Activated naive CD4-positive, alpha-beta T cell treated with anti-CD3 and anti-CD28 coated beads for 36 hours (primary cell): ENCODE measurements around the gene C1orf159. TPM values are rescaled to one million over a fixed set of nuclear protein-coding genes. Genes with fewer than 3 reads are reported as not detected.

Source experiments
- CTCF ChIA-PET: fragments of 350-600 bp; sonication (Branson Sonifier 250); formaldehyde crosslinking; loops from one replicate; lab custom pipeline; 2021; ENCODE audit warnings: antibody characterized with exemption; lab: Charles Lee
- DNase-seq: peaks from one replicate; pipeline ENCODE4 v3.0.0-alpha.2; 2020
- H3K27ac Mint-ChIP-seq: one replicate; pipeline ENCODE4 v1.8.0; 2021; ENCODE audit warnings: mild to moderate bottlenecking, mixed read lengths
- H3K27me3 Mint-ChIP-seq: one replicate; pipeline ENCODE4 v1.8.0; 2021; ENCODE audit warnings: low read depth, mixed read lengths
- H3K36me3 Mint-ChIP-seq: one replicate; pipeline ENCODE4 v1.8.0; 2021; ENCODE audit warnings: low read depth, mixed read lengths
- H3K4me1 Mint-ChIP-seq: one replicate; pipeline ENCODE4 v1.8.0; 2021; ENCODE audit warnings: low read depth, mixed read lengths
- H3K4me3 Mint-ChIP-seq: one replicate; pipeline ENCODE4 v1.8.0; 2021; ENCODE audit warnings: mild to moderate bottlenecking, moderate library complexity, mixed read lengths
- H3K9me3 Mint-ChIP-seq: one replicate; pipeline ENCODE4 v1.8.0; 2021; ENCODE audit warnings: mixed read lengths
- intact Hi-C: fragments of 100-400 bp; cut with micrococcal nuclease; formaldehyde crosslinking; loops from one replicate; pipeline ENCODE4 v1.15.1; 2023
- total RNA-seq, 2 experiments: library from RNA; stranded (reverse); gene quantifications; one replicate each; pipeline ENCODE4 v1.2.3, GENCODE V29; 2021

Gene C1orf159
- total RNA-seq, 2 experiments from 2014 or later, result 14.9 to 18.6 TPM

- H3K4me1 Mint-ChIP-seq, result peaks cover 6% of the 10 kb centered on the region
- H3K9me3 Mint-ChIP-seq, result no peaks in the 10 kb centered on the region
- H3K27me3 Mint-ChIP-seq, result no peaks in the 10 kb centered on the region
- no peak overlapping the region for H3K4me3 Mint-ChIP-seq
- DNase-seq, result peak; percentile 3
- intact Hi-C loops, result no loop called here
- H3K36me3 Mint-ChIP-seq, result no peaks in the 10 kb centered on the region
- H3K27ac Mint-ChIP-seq, result no peak overlapping the region
- CTCF ChIA-PET, result no interaction called here
Observed at GRCh38 chr1:1092149-1092855, 23.6 kb downstream of the C1orf159 start.

DNA sequence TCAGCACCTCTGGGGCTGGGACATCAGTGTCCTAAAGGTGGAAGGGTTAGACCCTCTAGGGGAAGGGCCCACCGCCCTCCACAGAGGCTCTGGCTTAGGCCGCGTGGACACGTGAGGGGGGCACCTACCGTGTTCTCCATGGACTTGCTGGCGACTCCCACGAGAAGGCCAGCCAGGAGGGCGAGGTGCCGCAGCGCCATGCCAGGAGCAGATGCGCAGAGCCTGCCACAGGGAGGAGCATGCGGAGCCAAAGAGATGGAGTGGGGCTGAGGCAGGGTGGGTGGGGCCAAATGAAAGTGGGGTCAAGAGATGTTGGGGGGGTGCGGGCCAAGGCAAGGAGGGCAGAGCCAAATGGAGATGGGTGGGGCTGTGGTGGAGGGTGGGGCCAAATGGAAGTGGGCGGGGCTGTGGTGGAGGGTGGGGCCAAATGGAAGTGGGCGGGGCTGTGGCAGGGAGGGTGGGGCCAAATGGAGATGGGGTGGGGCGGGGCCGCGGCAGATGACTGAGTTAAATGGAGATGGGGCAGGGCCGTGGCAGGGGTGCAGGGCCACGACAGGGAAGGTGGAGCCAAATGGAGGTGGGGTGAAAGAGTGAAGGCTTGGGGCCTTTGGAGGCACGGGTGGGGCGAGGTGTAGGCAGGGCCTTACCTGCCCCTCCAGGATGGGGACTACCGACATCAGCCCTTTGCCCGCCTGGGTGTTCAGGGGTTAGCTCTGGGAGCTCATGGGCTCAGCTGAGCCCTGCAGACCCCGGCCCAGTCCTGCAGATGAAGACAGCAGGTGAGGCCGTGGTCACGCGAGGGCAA lies 24.3 kb downstream of the C1orf159 start:
- CTCF ChIA-PET, result no interaction called here
- no peak overlapping the region for H3K27ac Mint-ChIP-seq
- peaks cover 6% of the 10 kb centered on the region for H3K4me1 Mint-ChIP-seq
- no peaks in the 10 kb centered on the region for H3K27me3 Mint-ChIP-seq
- no peak overlapping the region for H3K4me3 Mint-ChIP-seq
- H3K9me3 Mint-ChIP-seq, result no peaks in the 10 kb centered on the region
- peak; percentile 9 for DNase-seq
- intact Hi-C loops, result no loop called here
- H3K36me3 Mint-ChIP-seq, result peaks cover 3% of the 10 kb centered on the region

GRCh38 chr1:1090424-1091343 lies 25.2 kb downstream of the C1orf159 start:
- H3K9me3 Mint-ChIP-seq, result no peaks in the 10 kb centered on the region
- peak; percentile 4 for DNase-seq
- H3K36me3 Mint-ChIP-seq, result peaks cover 3% of the 10 kb centered on the region
- no peak overlapping the region for H3K27ac Mint-ChIP-seq
- H3K4me3 Mint-ChIP-seq, result no peak overlapping the region
- peaks cover 6% of the 10 kb centered on the region for H3K4me1 Mint-ChIP-seq
- CTCF ChIA-PET, result no interaction called here
- intact Hi-C loops, result no loop called here
- H3K27me3 Mint-ChIP-seq, result no peaks in the 10 kb centered on the region

GRCh38 chr1:1089731-1090423 lies 26.0 kb downstream of the C1orf159 start:
- Mint-ChIP-seq H3K9me3 (no peaks in the 10 kb centered on the region), H3K4me3 (no peak overlapping the region), H3K36me3 (peaks cover 3% of the 10 kb centered on the region), H3K4me1 (peaks cover 6% of the 10 kb centered on the region), H3K27me3 (no peaks in the 10 kb centered on the region), H3K27ac (no peak overlapping the region)
- DNase-seq, result no peak
- CTCF ChIA-PET, result no interaction called here
- intact Hi-C loops, result no loop called here

GRCh38 chr1:1088801-1089680 lies 26.8 kb downstream of the C1orf159 start:
- H3K27ac Mint-ChIP-seq, result no peak overlapping the region
- H3K27me3 Mint-ChIP-seq, result no peaks in the 10 kb centered on the region
- peak; percentile 4 for DNase-seq
- CTCF ChIA-PET, result no interaction called here
- H3K36me3 Mint-ChIP-seq, result peaks cover 3% of the 10 kb centered on the region
- no peak overlapping the region for H3K4me3 Mint-ChIP-seq
- peaks cover 6% of the 10 kb centered on the region for H3K4me1 Mint-ChIP-seq
- H3K9me3 Mint-ChIP-seq, result no peaks in the 10 kb centered on the region
- intact Hi-C loops, result no loop called here

DNA sequence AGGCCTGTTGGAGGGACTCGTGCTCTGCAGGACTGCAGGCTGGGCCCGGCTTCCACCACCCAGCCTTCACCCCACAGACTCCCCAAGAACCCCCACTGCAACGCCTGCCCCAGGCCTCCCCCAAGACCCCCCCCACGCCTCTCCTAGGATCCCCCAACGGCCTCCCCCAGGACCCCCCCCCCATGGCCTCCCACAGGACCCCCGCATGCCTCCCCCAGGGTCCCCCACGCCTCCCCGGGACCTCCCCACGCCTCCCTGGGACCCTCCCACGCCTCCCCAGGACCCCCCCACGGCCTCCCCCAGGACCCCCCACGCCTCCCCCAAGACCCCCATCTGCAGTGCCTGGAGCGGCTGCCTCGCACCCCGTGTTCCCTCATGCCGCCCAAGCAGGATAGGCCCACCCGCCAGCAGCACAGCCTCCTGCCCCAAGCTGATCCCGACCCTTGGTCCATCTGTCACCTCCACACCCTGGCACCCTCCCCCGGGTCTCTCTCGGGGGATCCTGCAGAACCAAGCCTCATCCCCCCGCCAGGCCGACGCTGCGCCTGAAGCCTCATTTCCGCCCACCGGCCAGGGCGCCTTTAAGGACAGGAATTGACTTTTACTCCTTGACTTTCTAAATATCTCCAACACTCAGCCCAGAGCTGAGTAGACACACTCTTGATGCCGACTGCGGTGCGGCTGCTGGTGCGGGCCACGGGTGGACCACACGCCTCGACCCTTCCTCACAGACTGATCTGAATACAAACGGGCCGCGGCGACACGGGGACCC lies 27.7 kb downstream of the C1orf159 start:
- Mint-ChIP-seq H3K27me3 (no peaks in the 10 kb centered on the region), H3K4me1 (peaks cover 5% of the 10 kb centered on the region), H3K27ac (peak overlapping the region; percentile 30), H3K9me3 (no peaks in the 10 kb centered on the region), H3K36me3 (peaks cover 3% of the 10 kb centered on the region), H3K4me3 (no peak overlapping the region)
- CTCF ChIA-PET, result no interaction called here
- no peak for DNase-seq
- intact Hi-C loops, result no loop called here

DNA sequence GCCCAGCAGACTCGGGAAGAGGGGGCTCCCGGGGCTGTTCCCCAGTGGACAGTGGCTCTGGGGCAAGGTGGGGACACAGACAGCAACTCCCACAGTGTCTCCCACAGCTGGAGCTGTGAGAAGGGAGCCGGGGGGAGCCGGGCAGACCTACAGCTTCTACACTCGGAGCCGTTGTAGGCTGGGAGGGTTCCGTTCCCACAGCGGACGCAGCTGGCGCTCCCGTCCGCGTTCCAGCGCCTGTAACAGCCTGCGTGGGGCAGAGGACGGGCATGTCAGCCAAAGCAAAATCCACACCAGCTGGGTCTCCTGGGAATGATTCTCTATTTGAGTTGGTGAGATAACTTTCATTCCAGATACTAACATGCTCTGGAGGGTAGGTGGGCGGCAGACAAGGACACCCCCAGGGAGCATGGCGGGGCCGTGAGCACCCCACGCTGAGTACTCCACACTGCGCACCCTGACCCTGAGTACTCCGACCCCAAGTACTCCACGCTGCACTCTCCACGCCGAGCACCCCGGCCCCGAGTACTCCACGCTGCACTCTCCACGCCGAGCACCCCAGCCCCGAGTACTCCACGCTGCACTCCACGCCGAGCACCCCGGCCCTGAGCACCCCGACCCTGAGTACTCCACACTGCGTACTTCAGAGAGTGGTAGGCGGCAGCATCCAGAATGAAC lies 28.4 kb downstream of the C1orf159 start:
- intact Hi-C loops, result no loop called here
- Mint-ChIP-seq H3K36me3 (peaks cover 3% of the 10 kb centered on the region), H3K27me3 (no peaks in the 10 kb centered on the region), H3K4me3 (no peak overlapping the region), H3K9me3 (no peaks in the 10 kb centered on the region), H3K4me1 (no peaks in the 10 kb centered on the region), H3K27ac (no peak overlapping the region)
- CTCF ChIA-PET, result no interaction called here
- no peak for DNase-seq

- Mint-ChIP-seq H3K27ac (no peak overlapping the region), H3K4me3 (no peak overlapping the region), H3K36me3 (peaks cover 3% of the 10 kb centered on the region), H3K27me3 (no peaks in the 10 kb centered on the region), H3K9me3 (no peaks in the 10 kb centered on the region), H3K4me1 (no peaks in the 10 kb centered on the region)
- no peak for DNase-seq
- intact Hi-C loops, result no loop called here
- CTCF ChIA-PET, result no interaction called here
Observed at GRCh38 chr1:1086911-1087341, 29.0 kb downstream of the C1orf159 start.

- peak; percentile 3 for DNase-seq
Observed at GRCh38 chr1:1085911-1086841, 29.7 kb downstream of the C1orf159 start.

More at GRCh38 chr1:1085911-1086841, 29.7 kb downstream of the C1orf159 start:
- H3K36me3 Mint-ChIP-seq, result peaks cover 3% of the 10 kb centered on the region
- H3K9me3 Mint-ChIP-seq, result no peaks in the 10 kb centered on the region
- H3K4me3 Mint-ChIP-seq, result no peak overlapping the region
- H3K27me3 Mint-ChIP-seq, result no peaks in the 10 kb centered on the region
- H3K4me1 Mint-ChIP-seq, result no peaks in the 10 kb centered on the region
- no peak overlapping the region for H3K27ac Mint-ChIP-seq
- intact Hi-C loops, result no loop called here
- CTCF ChIA-PET, result no interaction called here
